Hematopoietic multipotent progenitor cell (in vitro differentiated cells): ENCODE measurements around the gene SOCS1. TPM values are rescaled to one million over a fixed set of nuclear protein-coding genes. Genes with fewer than 3 reads are reported as not detected.
A peak's percentile ranks its signal among the peaks of the same experiment; 100 is the strongest.

Experiments used
- DNase-seq, 3 donors: peaks; one replicate each; pipeline ENCODE4 v3.0.0-alpha.2; 2011 to 2015; ENCODE audit warnings: low read depth in 2 of 3, low spot score in 2 of 3
- small RNA-seq: library from RNA; depleted of rRNA; stranded (forward); fragments of <200 nt; gene quantifications from one replicate; pipeline ENCODE3, GENCODE V24; 2012
- total RNA-seq: library from RNA; depleted of rRNA; stranded (reverse); fragments of >200 nt; gene quantifications from one replicate; pipeline ENCODE4 v1.2.3, GENCODE V29; 2012

The SOCS1 gene
- total RNA-seq, 1 donor = 6.2 TPM

GRCh38 chr16:11208916-11209665, 46.9 kb downstream of the SOCS1 start:
- peak in 1 of 3 donors; percentile 24 for DNase-seq

- DNase-seq = peak in 1 of 3 donors; percentile 46
Measured at GRCh38 chr16:11207646-11208045, 48.4 kb downstream of the SOCS1 start.

- no peak for DNase-seq
Measured at GRCh38 chr16:11205754-11206581, 50.0 kb downstream of the SOCS1 start.

GRCh38 chr16:11205065-11205699, 50.8 kb downstream of the SOCS1 start:
- DNase-seq = no peak

- DNase-seq = no peak
Measured at GRCh38 chr16:11204513-11205047, 51.4 kb downstream of the SOCS1 start.

Small RNA genes lying within 50 kb of the gene (small RNA-seq; reads per million reads assigned to genes)
- not detected for gene RF00554

Other genes starting within 250 kb of the SOCS1 start
- not detected for gene TNP2, start 13.1 kb upstream of the SOCS1 start, total RNA-seq
- not detected for gene PRM3, start 17.4 kb upstream of the SOCS1 start, total RNA-seq
- not detected for gene PRM2, start 20.3 kb upstream of the SOCS1 start, total RNA-seq
- not detected for gene PRM1, start 25.1 kb upstream of the SOCS1 start, total RNA-seq
- 15.9 TPM for gene RMI2, start 89.3 kb upstream of the SOCS1 start, total RNA-seq